ENCODE data around the gene KDELR3.
A peak's percentile ranks its signal among the peaks of the same experiment; 100 is the strongest.

Gene KDELR3

DNA sequence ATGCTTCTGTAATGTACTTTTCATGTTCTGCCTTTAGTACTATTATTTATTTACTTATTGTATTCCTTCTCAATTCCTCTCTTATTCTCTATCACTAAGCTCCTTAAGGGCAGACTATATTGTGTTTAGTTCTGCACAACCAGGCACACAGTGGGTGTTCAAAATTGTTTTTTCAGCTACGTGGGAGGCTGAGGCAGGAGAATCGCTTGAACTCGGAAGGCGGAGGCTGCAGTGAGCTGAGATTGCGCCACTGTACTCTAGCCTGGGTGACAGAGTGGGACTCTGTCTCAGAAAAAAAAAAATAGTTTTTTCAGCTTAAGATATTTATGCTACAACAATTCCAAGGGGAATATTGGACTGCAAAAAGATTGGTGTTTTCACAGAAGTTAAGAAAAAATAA lies 55.6 kb downstream of the KDELR3 start:
- no peak for DNase-seq

DNA sequence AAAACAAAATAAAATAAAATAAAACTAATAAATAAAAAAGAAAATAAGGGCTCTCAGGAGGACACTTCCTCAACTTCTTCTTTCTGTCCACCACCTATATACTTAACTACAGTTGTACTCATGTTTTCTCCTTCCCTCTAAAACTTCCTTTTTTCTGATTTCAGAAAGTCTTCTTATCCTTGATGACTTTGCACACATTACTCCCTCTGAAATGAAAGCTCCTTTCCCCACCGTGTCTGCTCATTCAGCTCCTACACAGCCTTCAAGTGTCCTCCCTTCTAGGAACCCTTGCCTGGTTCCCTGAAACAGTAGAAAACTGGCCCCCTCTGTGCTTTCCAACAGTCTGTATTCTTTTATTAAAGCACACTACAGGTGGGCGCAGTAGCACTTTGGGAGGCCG lies 56.5 kb downstream of the KDELR3 start:
- DNase-seq, result peak in 1 of 2 donors; percentile 68

DNA sequence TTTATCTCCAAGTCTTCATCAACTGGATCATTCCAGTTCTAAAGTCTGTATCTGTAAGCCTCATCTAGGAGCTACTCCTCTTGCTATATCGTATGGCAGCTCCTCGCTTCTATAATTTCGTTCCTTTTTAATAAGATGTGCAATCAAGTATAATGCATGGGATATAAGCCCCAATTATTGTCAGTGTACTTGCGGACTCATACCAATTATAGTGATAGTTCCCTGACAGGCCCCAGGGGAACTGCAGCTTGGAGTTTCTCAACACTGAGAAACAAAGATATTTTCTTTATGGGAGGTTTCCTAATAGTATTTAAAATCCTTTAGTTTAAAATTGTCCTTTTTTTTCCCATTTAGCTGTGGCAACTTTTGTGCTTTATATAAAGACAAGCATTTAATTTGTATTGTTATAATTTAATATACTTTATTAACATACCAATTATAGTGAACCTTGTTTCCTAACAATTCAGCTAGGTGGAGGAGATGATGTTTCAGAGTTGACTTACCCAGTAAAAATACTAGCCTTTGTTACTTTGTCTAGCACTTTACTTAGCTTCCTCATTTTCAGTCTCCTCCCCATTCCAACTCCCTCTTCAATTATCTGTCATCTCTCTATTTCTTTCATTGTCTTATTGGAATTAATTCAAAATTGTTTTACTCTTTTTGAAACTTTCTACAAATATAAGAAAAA lies 63.5 kb downstream of the KDELR3 start:
- DNase-seq, result peak in 1 of 2 donors; percentile 87

All from bone marrow (tissue), 2 donors.